ENCODE measurements around the gene TBX4.

- TF ChIP-seq CTCF (IDR thresholded peaks at IDR 0.05) (no peak), POLR2A (IDR thresholded peaks at IDR 0.05) (no peak)
Observed at GRCh38 chr17:61474934-61475333, 22.7 kb downstream of the TBX4 start.

All from breast epithelium (tissue), 3 donors.